ENCODE data around the gene LLCFC1.

The LLCFC1 gene

DNA sequence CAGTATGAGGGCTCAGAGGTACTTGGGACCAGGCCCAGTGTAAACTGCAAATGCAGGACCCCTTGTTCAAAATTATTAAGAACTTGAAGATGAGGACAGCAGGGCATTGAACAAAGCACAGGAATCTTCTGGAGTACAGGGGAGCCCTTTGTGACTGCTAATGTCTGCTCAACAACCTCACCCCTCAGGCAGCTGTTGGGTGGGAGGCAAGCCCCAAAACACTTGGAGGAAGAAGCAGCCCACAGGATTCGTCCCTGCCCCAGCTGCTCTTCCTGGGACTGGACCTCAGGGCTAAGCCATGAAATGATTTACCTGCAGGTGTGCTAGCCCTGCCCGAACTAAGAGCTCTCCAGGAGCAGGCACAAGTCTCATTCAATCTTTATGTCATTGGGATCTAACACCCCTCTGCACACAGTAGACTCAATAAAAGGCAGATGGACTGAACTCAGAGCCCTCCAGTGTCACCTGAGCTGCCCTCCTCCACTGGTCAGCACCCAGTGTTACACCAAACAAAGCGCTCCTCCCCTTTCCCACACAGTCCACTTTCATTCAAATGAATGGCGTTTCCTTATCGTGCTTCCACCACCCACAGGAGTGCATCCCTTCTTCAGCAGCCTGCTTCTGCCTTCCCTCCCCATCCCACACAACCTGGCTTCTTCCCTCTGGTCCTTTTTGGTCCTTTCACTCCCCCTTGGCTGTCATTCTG, 6.7 kb upstream of the LLCFC1 start:
- ChIA-PET POLR2A (no interaction called here), CTCF (no interaction called here)
- no peak overlapping the region for H3K4me3 ChIP-seq (ENCODE audit: low read depth, low read length)
- DNase-seq (ENCODE audit: low read depth, low spot score): no peak
- TF ChIP-seq, protein P1, sequence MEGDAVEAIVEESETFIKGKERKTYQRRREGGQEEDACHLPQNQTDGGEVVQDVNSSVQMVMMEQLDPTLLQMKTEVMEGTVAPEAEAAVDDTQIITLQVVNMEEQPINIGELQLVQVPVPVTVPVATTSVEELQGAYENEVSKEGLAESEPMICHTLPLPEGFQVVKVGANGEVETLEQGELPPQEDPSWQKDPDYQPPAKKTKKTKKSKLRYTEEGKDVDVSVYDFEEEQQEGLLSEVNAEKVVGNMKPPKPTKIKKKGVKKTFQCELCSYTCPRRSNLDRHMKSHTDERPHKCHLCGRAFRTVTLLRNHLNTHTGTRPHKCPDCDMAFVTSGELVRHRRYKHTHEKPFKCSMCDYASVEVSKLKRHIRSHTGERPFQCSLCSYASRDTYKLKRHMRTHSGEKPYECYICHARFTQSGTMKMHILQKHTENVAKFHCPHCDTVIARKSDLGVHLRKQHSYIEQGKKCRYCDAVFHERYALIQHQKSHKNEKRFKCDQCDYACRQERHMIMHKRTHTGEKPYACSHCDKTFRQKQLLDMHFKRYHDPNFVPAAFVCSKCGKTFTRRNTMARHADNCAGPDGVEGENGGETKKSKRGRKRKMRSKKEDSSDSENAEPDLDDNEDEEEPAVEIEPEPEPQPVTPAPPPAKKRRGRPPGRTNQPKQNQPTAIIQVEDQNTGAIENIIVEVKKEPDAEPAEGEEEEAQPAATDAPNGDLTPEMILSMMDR (IDR thresholded peaks at IDR 0.05; ENCODE audit: insufficient read depth, low read length, missing control alignments): no peak

DNA sequence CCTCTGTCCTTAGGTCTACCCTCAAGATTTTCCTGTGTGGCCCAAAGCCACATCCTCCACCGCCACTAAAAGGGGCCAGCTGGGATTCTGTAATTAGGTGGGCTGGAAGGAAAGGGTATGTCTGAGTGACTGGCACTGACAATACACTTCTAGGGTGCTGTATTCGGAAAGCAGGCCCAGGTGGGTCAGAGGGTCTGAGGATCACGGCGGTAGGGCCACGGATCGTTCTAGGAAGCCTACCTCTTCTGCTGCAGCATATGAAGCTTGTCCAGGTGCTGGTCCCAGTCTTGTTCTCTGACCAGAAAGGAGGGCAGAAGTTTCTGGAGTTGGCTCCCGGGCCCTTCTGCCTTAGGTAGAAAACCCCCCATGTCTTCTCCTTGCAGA, 6.2 kb upstream of the LLCFC1 start:
- CTCF ChIA-PET: interaction anchor here (1.1 kb wide), 1 partner anchor 67 kb away, joined by 3 read pairs; no protein-coding TSS in a partner anchor
- DNase-seq (ENCODE audit: low read depth, low spot score): no peak
- POLR2A ChIA-PET: no interaction called here
- no peak overlapping the region for H3K4me3 ChIP-seq (ENCODE audit: low read depth, low read length)
- TF ChIP-seq, protein P1 (IDR thresholded peaks at IDR 0.05; ENCODE audit: insufficient read depth, low read length, missing control alignments): no peak

DNA sequence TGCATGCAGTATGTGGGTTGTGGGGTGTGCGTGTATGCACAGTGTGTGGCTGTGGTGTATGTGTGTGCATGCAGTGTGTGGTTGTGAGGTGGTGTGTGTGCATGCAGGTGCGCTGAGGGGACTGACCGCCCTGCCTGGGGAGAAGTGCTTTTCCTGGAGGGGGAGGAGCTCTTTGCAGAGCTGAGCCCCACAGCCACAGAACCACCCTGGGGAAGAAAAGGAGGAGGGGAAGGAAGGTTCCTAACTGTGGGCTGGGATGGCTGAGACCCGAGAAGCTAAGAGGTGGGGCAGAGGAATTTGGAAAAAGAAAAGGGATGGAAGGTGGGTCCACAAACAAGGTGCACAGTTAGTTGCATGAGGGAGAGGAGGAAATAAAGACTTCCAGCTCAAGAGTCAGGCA, 5.7 kb upstream of the LLCFC1 start, which contains the start of gene TRPV5:
Gene TRPV5, minus strand, starts transcription at position 123 of the 400 bp plus-strand sequence. CDS start 287 bp downstream, outside the sequence.
- TF ChIP-seq, protein P1 (IDR thresholded peaks at IDR 0.05; ENCODE audit: insufficient read depth, low read length, missing control alignments): no peak
- POLR2A ChIA-PET: no interaction called here
- H3K4me3 ChIP-seq (ENCODE audit: low read depth, low read length): no peak within 1 kb of the TSS
- CTCF ChIA-PET: interaction anchor here (1.1 kb wide), 1 partner anchor 68 kb away, joined by 3 read pairs; no protein-coding TSS in a partner anchor
- DNase-seq (ENCODE audit: low read depth, low spot score): no peak

DNA sequence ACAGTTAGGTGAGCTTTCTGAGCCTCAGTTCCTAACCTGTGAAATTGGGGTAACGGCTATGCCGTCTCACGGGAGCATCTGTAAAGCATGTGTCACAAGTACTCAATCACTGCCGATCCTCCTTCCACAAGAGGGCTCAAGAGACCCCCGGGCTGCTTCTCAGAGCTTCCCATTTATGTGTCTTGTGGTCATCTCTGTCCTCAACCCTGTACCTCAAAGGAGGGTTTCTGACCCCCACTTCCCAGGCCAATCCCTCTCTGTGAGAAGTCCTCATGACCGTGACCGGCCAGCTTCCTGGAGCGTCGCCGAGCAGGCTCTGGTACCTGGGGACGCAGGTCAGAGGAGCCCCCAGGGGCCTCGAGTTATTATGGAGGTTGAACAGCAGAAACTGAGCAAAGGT, 5.2 kb upstream of the LLCFC1 start:
- H3K4me3 ChIP-seq (ENCODE audit: low read depth, low read length): no peak overlapping the region
- ChIA-PET POLR2A (no interaction called here), CTCF (interaction anchor here (1.1 kb wide), 1 partner anchor 68 kb away, joined by 3 read pairs; no protein-coding TSS in a partner anchor)
- TF ChIP-seq, protein P1 (IDR thresholded peaks at IDR 0.05; ENCODE audit: insufficient read depth, low read length, missing control alignments): no peak
- DNase-seq (ENCODE audit: low read depth, low spot score): no peak

DNA sequence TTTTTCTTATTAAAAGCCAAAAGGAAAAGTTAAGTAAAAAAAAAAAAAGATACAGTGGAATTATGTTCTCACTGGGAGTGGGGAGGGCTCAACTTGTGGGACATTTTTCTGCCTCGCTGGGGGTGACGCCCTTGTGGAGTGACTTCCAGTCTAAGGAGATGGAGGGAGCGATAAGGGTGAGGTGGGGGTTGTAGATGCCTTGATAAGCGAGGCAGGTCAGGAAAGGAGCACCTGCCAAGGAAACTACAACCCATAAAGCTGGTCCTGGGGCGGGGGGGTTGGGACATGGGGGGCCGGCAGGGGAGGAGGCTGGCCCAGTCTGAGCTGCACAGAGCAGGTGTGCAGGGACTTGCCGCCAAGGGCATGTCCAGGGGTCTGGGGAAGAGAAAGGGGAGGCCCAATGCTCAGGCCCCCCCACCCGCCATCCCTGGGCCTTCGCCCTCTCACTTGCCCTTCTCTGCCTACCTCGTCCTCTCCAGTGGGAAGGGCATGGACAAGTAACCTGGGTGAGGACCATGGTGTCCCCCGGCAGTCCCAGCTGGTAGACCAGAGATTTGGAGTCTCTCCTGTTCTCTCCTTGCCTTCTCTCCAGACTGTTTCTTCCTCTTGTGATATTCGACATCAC, 3.2 kb upstream of the LLCFC1 start:
- no peak for DNase-seq (ENCODE audit: low read depth, low spot score)
- TF ChIP-seq, protein P1 (IDR thresholded peaks at IDR 0.05; ENCODE audit: insufficient read depth, low read length, missing control alignments): no peak
- CTCF ChIA-PET: no interaction called here
- H3K4me3 ChIP-seq (ENCODE audit: low read depth, low read length): no peak overlapping the region
- POLR2A ChIA-PET: no interaction called here

DNA sequence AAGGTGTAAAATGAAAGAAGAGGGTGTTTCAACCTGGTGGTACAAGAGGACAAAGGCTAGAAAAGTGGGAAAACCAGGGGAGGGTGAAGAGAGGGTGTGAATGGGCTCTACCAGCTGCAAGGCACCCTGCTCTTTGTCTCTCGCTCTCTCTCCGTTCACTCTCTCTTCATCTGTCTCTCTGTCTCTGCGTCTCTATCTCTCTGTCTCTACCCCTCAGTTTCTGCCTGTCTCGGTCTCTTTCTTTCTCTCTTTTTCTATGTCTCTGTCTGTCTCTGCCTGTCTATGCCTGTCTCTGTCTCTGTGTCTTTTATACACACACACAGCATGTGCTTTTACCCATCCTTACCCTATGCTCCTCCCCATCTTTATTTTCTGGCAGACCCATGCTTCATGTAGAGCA, 673 bp upstream of the LLCFC1 start:
- ChIA-PET POLR2A (no interaction called here), CTCF (no interaction called here)
- H3K4me3 ChIP-seq (ENCODE audit: low read depth, low read length): no peak overlapping the region
- no peak for DNase-seq (ENCODE audit: low read depth, low spot score)
- TF ChIP-seq, protein P1 (IDR thresholded peaks at IDR 0.05; ENCODE audit: insufficient read depth, low read length, missing control alignments): no peak
